ENCODE data around the gene ARMC9.
"Not testable (repeated sequence)": the region's sequence is repeated elsewhere in the genome, so short reads cannot be mapped to it uniquely, and the experiment has no call there.

ARMC9 gene, protein sequence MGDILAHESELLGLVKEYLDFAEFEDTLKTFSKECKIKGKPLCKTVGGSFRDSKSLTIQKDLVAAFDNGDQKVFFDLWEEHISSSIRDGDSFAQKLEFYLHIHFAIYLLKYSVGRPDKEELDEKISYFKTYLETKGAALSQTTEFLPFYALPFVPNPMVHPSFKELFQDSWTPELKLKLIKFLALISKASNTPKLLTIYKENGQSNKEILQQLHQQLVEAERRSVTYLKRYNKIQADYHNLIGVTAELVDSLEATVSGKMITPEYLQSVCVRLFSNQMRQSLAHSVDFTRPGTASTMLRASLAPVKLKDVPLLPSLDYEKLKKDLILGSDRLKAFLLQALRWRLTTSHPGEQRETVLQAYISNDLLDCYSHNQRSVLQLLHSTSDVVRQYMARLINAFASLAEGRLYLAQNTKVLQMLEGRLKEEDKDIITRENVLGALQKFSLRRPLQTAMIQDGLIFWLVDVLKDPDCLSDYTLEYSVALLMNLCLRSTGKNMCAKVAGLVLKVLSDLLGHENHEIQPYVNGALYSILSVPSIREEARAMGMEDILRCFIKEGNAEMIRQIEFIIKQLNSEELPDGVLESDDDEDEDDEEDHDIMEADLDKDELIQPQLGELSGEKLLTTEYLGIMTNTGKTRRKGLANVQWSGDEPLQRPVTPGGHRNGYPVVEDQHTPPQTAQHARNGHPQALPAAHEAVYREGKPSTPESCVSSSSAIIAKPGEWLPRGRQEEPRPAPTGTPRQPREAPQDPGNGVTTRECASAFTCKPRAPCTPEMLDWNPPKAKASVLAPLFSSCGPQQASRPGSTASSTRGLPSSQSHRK

DNA sequence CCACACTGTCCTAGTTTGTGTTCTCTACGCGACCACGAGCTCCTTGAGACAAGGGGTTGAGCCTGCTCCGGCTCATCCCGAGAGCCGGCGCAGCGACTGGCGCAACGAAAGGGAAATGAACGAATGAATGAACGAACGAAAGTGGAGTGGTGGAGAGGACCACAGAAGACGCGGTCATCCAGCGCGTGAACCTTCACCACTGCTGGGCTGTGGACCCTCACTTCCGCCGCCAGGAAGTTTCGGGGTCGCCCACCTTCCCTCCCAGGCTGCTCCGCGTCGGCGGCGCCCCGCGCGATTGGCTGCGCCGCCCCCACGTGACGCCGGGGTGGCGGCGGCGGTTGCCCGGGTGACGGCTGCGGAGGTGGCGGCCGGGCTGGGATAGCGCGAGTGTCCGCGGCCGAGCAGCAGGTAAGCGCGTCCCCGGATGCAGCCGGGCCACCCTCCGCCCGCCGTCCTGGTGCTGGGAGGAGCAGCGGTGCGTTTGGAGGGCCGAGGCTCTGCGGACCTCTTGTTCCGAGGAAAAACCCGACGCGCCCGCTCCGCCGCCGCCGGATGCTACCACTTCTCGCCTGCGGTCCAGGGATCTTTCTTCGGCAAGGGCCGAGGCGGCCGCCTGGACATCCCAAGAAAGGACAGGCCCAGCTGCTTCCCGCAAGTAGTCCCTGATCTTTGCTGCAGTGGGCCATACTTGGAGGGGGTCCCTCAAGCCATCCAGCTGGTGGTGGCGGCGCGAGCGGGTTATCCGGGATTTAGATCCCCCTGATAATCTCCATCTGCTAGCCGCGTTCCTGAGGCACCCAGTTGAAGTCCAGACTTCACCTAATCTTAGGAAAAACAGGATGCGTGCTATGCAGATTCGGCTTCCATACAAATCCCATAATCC, at the start of gene ARMC9:
ARMC9 (plus strand) TSS at position 341 of the 883 bp plus-strand sequence. CDS start 7,608 bp downstream, outside the sequence.
- peak; percentile 81 for DNase-seq

DNA sequence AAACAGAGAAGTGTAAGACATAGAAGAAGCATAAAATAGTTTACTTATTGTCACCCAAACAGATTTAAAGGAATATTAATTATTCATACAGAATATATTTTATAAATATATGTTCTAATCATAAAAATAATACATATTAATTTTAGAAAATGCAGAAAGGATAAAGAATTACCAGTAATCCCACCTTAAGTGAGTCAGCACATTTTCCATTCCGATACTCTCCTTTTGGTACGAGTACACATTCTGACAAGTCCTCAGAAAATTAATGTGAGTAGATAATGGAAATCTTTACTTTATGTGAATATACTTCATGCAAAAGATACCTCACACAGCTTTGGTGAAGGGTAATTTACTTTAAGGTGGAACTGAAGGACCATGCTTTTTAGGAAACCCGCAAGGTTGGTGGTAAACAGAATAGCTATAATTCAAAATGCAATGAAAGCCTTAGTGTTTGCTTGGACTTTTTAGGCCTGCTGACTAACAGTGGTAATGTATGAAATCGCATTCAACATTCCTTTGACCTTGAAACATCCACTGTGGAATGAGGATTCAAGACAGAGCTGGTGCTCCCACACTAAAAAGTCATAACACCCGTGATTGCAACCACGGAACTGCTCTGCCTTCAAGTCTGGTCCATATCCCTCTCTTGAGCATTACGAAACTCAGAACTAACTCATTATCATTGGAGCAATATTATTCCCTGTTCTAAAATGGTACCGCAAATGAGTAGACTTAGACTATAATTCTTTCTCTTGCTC, 45.5 kb upstream of the ARMC9 start:
- DNase-seq: no peak

DNA sequence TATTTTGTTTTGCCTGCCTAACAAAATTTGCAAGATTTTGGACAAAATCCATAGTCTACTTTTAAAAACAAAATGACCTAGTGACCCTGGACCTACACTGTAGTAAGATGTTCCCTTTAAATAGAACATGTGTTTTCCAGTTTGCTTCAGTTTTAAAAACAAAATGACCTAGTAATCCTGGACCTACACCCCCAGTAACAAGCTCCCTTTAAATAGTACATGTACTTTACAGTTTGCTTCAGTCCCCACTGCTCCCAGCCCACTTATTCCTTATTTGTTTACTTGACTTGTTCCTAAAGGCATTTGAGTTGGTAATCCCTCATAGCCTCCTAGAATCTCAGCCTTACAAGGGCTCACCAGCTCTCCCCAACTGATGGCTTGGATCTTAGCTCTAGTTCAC, 39.1 kb upstream of the ARMC9 start:
- no peak for DNase-seq

DNA sequence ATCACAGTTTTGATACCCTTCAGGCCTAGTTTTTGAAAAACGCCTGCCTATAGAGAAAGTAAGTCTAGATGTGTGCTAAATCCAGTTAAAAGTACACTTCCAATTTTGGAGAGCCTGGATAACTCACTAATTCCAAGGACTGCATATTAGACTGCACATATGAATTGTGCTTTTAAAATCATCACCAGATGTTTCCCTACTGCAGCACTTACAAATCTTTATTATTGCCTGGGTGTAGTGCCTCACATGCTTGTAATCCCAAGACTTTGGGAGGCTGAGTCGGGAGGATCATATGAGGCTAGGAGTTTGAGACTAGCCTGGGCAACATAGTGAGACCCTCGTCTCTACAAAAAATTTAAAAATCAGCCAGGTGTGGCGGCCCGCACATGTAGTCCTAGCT, 37.7 kb upstream of the ARMC9 start:
- no peak for DNase-seq

DNA sequence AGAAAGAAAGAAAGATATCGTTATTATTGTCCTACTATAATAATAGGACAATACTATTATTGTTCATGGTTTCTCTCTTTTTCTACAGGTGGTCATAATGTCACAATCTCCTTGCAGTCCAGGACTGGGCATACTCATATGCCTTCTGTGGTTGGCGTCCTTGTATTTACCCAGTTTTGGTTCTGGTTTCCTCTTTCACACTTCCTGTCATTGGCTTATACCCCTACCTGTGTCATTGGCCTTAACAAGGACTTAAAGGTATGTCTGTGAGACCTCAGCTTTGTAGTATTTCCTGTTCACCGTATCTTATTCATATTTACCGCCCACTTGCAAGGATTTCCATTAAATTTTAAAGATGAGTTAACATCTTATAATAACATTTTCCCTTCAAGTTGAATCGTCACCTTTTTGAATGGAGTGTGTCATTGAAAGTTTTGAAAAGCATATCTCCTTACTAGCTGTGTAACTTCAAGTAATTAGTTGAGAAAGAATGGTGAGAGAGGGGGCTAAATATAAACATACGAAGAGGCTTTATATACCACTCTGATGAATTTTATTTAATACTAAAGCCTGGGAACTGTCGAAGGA, 37.1 kb upstream of the ARMC9 start:
- no peak for DNase-seq

DNA sequence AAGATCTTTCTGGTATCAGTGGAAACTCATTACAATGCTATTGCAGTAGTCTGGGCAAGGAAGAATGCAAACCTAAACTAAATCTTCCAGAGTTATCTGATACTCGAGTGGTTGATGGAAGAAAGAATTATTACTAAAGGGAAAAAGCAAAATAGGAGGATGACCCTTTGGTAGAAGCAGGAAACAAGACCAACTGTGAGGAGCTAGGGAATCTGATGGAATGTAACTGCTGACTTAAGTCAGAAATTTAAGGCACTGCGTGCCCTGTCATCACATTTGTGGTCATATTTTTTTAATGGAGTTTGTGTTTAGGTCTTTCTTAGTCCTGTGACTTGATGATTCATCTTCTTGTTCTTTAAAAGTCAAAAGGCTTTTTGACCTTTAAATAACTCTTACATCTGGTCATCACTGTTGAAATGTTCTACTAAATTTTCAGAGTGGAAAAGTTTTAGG, 36.5 kb upstream of the ARMC9 start:
- no peak for DNase-seq

DNA sequence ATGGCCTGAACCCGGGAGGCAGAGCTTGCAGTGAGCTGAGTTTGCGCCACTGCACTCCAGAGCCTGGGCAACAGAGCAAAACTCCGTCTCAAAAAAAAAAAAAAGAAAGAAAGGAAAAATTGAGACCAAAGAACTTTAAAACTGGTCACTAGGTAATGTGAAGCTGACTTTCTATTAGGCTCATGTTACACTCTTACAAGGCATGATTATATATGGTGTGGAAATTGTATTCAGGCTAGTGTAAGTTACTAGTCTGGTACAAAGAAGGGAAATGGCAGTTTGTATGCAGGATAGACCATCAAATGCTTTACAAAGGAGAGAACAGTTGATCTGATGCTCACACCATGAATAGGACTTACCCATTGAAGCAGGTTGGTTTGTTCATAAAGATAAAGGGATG, 35.4 kb upstream of the ARMC9 start:
- no peak for DNase-seq

DNA sequence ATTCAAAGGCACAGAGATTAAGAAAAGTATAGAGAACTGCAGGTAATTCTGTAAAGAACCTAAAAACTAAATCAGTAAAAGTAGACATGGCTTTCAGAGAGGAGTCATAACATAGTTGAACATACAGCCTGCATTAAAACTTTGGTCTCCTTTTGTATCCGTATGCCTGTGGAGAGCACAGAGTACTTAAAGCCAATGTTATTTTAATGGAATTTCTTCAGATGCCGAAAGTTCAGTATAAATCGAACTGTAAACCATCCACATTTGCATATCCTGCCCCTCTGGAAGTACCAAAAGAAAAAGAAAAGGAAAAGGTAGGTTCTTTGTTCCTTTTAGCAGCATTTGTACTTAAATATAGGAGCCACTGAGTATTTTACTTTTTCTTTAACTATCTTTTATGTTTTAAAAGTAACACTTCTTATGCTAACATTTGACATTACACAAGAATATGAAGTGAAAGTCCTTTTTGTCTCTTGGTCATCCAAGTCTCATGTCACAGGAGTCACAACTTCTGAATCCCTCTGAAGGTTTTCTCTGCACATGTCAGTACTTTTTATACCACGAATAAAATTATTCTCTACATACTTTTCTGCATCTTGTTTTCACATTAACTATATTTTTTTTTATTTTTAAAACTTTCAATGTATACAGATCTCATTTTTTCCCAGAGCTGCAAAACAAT, 34.9 kb upstream of the ARMC9 start:
- no peak for DNase-seq

DNA sequence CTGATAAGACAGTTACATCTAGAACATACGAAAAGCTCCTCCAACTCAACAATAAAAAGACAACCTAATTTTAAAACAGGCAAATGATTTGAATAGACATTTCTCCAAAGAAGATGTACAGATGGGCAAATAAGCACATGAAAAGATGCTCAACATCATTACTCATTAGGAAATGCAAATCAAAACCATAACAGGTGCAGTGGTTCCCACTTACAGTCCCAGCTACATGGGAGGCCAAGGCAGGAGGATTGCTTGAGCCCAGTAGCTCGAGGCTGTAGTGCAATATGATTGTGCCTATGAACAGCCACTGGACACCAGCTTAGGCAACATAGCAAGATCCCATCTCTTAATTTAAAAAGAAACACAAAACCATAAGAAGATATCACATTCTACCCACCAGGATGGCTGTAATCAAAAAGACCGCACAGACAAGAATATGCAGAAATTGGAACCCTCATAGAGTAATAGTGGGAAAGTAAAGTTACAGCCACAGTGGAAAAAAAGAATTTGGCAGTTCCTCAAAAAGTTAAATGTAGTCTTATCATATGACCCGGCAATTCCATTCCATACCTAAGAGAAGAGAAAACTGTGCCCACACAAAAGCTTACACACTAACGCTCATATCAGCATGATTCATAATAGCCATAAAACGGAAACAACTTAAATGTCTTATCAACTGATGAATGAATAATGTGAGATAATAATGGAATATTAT, 30.5 kb upstream of the ARMC9 start:
- no peak for DNase-seq

DNA sequence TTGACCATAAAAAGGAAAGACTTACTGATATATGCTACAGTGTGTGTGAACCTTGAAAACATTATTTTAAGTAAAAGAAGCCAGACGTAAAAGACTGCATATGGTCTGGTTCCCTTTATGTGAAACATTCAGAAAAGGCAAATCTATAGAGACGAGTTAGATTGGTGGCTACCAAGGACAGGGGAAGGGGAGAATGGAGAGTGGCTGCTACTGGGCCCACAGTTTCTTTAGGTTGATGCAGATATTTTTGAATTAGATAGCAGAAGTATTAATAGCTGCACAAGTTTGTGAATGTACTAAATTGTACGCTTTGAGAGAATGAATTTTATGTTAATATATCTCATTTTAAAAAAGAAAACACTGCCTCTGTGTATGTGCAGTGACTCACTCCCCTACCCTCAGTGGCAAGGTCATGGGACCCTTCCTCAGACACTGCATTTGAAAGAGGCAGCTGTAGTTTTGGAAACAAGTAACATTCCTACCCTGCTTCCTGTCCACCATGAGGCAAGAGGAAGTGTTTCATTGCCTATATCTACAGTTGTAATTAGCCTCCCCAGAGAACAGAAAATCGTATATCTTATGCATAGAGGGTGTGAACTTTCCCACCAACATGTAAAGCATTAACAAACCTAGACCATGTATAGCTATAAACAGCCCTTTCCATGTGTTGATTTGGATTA, 29.8 kb upstream of the ARMC9 start:
- peak; percentile 24 for DNase-seq

DNA sequence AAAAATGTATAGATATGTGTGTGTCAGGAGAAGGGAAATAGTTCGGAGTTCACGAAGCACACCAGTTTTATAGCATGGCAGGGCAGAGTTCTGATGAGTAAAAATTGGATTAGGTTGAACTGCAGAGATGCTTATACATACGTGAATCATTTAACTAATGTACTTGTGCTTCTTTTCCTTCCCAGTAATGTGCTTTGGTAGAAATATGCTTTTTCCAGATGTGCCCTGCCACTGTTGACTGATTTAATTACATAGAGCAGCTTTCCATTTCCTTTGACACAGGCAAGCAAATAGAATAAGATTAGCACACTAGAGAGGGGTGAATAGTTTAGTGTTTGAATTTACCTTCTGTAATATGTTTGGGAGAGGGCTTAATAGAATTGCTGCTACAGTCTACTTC, 28.9 kb upstream of the ARMC9 start:
- no peak for DNase-seq

DNA sequence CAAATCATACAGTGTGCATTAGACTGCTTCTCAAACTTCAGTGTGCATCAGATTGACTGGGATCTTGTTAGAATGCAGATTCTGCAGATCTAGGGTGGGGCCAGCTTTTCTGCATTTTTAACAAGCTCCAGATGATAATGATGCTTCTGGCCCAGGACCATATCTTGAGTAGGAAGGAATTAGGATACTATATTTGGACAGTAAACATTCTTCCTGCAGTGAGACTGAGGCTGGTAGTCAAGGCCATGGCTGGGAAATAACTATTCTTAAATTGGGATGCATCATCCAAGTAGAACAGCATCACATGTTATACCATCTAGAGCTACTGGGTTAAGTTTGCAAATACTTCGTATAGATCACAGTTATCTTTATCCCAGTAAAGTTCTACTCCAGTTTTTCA, 28.4 kb upstream of the ARMC9 start:
- no peak for DNase-seq

DNA sequence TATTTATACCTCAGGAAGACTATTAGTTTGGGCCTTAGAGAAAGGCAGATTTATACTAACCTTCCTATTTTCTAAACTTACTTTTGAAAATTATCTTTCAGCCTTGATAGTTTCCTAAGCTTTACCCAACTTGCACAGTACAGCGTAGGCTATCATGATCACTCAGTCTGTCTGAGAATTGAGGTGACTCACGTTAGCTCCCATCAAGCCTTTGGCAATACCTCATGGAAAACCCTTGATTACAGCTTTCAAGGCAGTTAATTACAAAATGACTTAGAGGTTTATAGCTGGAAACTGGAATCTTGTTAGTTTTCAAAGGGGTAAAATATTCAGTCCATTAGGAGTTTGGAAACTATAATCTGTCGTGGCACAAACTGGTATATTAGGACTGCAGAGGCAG, 26.4 kb upstream of the ARMC9 start:
- DNase-seq: no peak

DNA sequence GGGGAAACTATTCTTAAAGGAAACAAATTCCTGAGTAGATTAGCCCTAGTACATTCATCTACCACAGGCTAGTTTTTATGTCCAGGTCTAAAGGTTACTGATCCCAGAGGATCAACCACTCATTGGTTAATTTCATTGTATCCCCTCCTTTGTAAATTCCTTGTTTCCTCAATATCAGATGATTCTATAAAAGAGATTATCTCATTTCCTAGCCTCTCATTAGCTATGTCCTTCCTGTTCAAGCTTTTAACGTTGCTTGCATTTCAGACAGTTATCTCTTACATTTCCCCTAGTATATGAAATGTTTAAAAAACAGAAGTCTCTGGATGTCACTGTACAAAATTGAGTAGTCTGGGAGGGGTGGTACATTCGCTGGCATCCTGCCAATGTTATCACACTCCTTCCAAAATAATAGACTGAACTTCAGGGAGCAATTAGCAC, 24.2 kb upstream of the ARMC9 start:
- DNase-seq: peak; percentile 46

DNA sequence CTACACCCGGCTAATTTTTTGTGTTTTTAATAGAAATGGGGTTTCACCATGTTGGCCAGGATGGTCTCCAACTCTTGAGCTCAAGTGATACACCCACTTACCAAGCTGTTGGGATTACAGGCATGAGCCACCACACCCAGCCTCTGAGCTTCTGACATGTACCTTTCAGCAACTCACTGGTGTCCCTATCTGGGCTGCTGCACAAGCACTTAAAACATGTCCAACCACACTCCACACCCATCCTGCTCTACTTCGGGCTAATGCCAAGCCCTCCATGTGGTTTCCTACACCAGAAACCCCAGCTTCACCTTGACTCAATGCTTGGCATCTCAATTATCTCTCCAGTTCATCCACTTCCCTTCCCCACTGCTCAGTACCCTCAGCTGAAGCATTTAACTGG, 22.4 kb upstream of the ARMC9 start:
- peak; percentile 71 for DNase-seq

DNA sequence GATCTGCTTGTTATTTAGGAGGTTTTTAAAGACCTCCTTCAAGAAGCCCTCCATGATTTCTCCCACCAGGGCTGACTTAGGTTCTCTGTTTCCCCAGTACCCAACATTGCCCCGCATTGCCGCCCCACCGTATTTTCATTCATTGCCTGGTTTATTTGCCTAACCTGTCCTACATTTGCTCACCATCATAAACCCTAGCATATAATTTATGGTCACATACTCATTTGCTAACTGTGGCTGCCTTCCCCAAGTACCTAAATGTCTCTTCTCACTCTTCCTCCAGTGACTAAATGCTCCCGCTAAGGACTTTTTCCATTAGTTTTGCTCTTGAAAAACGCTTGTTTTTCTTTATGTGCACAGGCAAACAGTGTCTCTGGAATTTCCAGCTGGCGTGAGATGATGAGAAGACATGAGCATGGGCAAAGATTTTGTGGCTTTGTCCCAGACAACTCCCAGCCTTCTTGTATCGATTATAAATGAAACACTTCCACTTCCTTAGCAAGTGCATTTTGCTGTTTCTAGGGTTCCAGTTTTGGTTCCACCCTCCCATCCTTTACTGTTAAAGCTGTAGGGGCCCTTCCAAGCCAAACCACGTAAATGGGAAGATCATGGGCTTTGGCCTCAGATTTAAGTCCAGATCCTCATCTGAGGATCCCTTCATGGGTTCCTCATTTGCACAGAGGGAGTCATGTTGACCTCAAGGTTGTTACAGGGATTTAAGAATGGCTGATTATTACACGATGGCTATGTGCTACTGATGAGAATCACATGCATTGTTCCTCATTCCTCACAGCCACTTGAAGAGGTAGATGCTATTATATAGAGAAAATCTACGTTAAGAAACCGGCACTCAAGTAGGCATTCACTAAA, 21.0 kb upstream of the ARMC9 start:
- no peak for DNase-seq

DNA sequence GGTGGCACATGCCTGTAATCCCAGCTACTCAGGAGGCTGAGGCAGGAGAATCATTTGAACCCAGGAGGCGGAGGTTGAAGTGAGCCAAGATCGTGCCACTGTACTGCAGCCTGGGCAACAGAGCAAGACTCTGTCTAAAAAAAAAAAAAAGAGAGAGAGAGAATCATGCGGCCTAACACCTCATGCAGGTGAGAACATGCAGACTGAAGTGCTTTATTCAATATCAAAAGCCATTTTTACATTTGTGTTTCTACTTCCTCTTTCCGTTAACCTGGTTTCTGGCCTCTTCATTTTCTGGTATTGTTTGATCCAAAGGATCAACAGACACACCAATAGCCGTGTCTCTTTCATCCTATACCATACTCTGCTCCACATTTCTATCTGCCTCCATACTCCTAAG, 19.6 kb upstream of the ARMC9 start:
- DNase-seq: not testable (repeated sequence)

DNA sequence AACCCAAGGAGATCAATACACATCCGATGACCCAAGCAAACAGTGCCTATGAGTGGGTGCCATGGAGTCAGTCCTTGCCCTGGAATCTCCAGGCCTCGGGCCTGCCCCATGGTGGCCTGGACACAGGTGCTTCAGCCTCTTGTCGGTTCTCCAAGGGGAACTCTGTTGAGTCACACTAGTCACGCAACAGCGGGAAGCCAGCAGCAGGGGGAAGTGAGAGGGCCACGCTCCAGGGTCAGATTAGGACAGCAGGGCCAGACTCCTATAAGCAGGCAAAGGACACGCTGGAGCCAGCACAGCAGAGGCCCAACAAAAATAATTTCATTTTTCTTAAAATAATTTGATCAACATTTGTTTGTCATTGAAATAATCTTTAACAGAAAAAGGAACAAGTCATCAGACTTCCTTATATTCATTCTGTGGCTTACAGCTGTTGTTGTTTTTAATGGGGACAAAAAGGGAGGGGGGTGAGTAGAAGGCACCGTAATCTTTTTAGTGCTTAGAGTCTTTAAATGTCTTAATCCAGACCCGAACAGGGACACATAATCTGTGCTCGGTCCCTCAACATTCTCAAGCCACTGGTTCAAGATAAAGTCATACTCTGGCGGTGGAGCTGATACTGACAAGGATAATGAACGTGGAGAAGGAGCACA, 16.4 kb upstream of the ARMC9 start:
- peak; percentile 76 for DNase-seq

Data from hematopoietic multipotent progenitor cell treated with erythropoietin and hydrocortisone succinate and interleukin-3 and kit ligand, for 4 days (in vitro differentiated cells).